NCI-H82 (cell line): ENCODE data around the gene MKLN1.

Experiments
- DNase-seq: peaks from one replicate; lab custom pipeline; 2025; lab: John Stamatoyannopoulos, UW

Gene MKLN1

GRCh38 chr7:131522325-131522930 is 194.8 kb downstream of the MKLN1 start:
- DNase-seq = no peak

GRCh38 chr7:131524115-131524514 is 196.4 kb downstream of the MKLN1 start:
- no peak for DNase-seq

GRCh38 chr7:131524703-131525102 is 197.0 kb downstream of the MKLN1 start:
- no peak for DNase-seq

- no peak for DNase-seq
Observed at GRCh38 chr7:131525820-131526219, 198.1 kb downstream of the MKLN1 start.

GRCh38 chr7:131527456-131527855 is 199.8 kb downstream of the MKLN1 start:
- no peak for DNase-seq

GRCh38 chr7:131529179-131529578 is 201.5 kb downstream of the MKLN1 start:
- DNase-seq = no peak

GRCh38 chr7:131529617-131530016 is 201.9 kb downstream of the MKLN1 start:
- no peak for DNase-seq

GRCh38 chr7:131530137-131530536 is 202.5 kb downstream of the MKLN1 start:
- DNase-seq = no peak

- no peak for DNase-seq
Observed at GRCh38 chr7:131532570-131533091, 205.0 kb downstream of the MKLN1 start.

GRCh38 chr7:131533151-131533559 is 205.5 kb downstream of the MKLN1 start:
- DNase-seq = no peak

- DNase-seq = no peak
Observed at GRCh38 chr7:131533566-131534561, 206.2 kb downstream of the MKLN1 start.

GRCh38 chr7:131536361-131536849 is 208.7 kb downstream of the MKLN1 start:
- DNase-seq = no peak

- peak; percentile 81 for DNase-seq
Observed at GRCh38 chr7:131537571-131537978, 209.9 kb downstream of the MKLN1 start.

GRCh38 chr7:131538071-131538812 is 210.6 kb downstream of the MKLN1 start:
- DNase-seq = no peak

GRCh38 chr7:131538813-131539179 is 211.1 kb downstream of the MKLN1 start:
- DNase-seq = peak; percentile 95

- no peak for DNase-seq
Observed at GRCh38 chr7:131540491-131541162, 213.0 kb downstream of the MKLN1 start.

- no peak for DNase-seq
Observed at GRCh38 chr7:131543298-131543697, 215.6 kb downstream of the MKLN1 start.

GRCh38 chr7:131544021-131544420 is 216.3 kb downstream of the MKLN1 start:
- DNase-seq = no peak

- peak; percentile 23 for DNase-seq
Observed at GRCh38 chr7:131544449-131545301, 217.0 kb downstream of the MKLN1 start.

- DNase-seq = no peak
Observed at GRCh38 chr7:131546126-131546525, 218.4 kb downstream of the MKLN1 start.
